Astrocyte of the hippocampus (primary cell): ENCODE measurements around the gene CNGA4.

Experiments used
- DNase-seq: peaks from one replicate; pipeline ENCODE4 v3.0.0; 2011; ENCODE audit warnings: low read depth, low spot score

CNGA4 gene, protein sequence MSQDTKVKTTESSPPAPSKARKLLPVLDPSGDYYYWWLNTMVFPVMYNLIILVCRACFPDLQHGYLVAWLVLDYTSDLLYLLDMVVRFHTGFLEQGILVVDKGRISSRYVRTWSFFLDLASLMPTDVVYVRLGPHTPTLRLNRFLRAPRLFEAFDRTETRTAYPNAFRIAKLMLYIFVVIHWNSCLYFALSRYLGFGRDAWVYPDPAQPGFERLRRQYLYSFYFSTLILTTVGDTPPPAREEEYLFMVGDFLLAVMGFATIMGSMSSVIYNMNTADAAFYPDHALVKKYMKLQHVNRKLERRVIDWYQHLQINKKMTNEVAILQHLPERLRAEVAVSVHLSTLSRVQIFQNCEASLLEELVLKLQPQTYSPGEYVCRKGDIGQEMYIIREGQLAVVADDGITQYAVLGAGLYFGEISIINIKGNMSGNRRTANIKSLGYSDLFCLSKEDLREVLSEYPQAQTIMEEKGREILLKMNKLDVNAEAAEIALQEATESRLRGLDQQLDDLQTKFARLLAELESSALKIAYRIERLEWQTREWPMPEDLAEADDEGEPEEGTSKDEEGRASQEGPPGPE

DNA sequence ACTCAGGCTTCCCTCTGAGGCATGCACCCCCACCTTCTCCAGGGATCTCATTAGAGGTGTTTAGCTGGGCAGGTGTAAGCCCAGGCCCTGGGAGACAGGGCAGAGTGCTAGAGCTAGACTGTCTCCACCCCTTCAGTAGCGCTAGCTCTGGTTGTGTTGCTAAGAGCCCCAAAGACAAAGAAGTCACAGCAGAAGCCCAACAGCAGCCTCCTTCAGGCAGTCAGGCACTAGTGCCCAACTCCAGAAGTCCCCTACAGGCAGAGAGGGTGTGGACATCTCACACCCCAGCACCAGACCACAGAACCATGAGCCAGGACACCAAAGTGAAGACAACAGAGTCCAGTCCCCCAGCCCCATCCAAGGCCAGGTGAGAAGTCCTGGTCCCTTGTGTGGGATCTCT is at the start of gene CNGA4:
Gene CNGA4, plus strand, starts transcription at position 188 of the 400 bp plus-strand sequence. Its CDS starts 118 bp downstream, at position 306.
- no peak for DNase-seq

DNA sequence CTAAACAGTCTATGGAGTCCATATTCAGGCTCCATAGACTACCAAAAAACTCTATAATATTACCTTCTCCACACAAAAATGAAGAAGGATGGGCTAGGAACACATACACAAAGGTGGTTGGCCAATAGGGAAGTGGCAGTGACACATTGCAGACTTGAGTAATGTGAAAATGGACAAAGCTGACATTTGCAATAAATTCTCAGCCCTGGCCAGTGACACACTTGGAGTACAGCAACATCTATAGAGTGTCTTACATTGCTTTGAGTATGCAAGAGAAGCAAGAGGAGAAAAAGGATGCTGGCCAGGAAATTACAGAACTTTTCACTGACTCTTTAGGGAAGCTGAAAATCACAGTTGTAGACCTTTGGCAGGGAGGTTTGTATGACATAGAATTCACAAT is 47.1 kb upstream of the CNGA4 start:
- no peak for DNase-seq

DNA sequence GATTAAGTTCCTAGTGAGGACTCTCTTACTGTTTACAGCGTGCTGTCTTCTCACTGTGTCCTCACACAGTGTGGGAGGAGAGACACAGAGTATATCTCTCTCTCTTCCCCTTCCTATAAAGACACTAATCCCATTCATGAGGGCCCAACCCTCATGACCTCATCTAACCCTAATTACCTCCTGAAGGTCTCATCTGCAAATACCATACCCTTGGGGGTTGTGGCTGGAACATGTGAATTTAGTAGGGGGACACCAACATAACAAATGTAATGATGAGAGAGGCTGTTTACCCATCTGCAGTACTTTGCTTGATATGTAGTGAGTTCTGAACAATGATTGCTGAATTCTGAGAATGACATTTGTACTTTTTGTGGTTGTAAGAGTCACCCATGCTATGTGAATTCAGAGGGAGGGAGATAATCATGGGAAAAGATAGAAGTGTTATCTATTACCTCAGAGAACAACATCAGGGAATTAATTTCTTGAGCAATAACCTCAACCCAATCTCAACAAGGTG is 44.8 kb upstream of the CNGA4 start:
- DNase-seq = no peak

DNA sequence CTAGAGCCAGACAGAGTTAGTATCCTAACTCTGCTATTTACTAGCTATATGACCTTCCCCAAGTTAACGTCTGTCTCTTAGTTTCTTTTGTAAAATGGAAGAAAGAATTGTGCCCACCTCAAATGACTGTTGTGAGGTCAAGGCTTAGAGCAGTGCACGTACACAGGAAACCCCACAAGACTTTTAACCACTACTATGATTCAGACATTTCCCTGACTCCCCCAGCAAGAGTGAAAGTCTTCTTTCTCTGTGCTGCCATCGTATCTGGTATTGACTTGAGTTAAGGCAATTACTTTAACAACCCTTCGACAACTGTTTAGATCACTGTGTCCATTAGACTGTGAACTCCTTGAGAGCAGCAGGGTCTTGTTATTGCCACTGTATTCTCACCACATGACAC is 42.5 kb upstream of the CNGA4 start:
- no peak for DNase-seq

DNA sequence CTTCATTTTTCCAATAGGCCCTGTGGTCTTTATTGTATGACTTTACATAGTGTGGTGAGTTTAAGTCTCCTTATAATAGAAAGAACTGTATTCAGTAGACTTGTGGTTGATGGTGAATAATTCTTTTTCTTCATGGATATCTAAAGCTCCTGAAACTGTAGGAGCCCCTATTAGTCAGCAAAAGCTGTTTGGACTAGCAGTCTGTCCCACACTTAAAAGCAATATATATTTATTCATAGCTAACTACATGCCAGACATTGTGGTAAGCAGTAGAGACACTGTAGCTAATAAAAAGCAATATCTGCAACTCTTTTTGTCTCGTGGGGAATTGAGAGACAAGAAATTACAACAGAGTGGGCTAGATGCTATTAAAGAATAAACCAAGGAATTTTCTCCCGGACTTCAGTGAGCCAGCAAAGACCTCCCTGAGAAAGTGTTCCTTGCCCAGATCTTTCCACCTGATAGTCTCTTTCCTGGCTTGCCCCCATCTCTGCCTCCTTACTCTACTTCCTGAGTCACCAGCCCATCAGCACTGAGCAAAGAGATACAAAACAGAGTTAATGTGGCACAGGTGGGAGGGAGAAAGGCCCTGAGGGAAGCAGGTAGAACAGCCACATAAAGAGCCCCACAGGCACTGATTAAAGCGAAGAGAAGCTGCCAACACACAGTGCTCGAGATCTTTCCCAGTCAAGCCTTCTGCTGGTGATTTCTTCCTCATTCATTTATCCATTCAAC is 41.3 kb upstream of the CNGA4 start:
- peak; percentile 20 for DNase-seq

DNA sequence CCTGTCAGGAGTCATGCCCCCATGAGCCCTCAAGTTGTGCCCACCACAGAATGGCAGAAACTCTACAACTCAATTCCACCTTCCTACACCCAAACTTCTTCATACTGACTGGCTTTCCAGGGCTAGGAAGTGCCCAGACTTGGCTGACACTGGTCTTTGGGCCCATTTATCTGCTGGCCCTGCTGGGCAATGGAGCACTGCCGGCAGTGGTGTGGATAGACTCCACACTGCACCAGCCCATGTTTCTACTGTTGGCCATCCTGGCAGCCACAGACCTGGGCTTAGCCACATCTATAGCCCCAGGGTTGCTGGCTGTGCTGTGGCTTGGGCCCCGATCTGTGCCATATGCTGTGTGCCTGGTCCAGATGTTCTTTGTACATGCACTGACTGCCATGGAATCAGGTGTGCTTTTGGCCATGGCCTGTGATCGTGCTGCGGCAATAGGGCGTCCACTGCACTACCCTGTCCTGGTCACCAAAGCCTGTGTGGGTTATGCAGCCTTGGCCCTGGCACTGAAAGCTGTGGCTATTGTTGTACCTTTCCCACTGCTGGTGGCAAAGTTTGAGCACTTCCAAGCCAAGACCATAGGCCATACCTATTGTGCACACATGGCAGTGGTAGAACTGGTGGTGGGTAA is 39.6 kb upstream of the CNGA4 start, which contains the start of gene OR52W1:
Gene OR52W1, plus strand, starts transcription at position 51 of the 637 bp plus-strand sequence. Its CDS starts 0 bp downstream, at position 51.
- DNase-seq = no peak

DNA sequence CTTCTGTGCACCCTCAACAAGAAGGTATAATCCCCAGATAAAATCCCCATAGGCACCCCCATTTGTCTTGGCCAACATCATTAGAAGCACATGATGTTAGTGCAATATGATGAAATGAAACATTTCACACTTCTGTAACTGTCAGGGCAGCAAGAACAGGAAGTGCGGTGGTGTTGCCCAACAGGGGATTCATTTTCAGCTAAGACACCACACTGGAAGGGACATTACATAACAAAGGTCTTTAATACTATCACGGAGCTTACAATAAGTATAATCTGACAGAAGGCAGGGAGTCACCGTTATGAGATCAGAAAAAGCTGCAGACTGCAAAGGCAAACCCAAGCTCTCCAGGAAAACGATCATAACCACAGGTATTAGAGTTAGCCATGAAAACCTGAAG is 37.9 kb upstream of the CNGA4 start:
- DNase-seq = no peak

DNA sequence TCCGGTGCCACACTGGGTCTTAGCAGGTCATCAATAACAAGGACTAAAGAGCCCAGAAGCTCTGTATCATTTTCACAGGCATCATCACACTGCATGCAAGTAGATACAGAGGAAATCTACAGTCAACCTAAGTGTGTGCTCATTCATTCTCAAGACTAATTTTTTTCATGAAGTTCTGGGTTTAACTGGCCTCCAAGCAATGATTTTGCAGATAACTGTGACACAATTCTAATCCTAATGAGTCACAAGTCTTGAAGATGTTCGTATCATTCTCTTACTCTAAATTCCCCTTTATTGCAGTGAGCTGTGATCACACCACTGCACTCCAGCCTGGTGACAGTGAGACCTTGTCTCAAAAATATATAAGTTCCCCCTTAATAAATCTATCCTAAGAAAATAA is 37.4 kb upstream of the CNGA4 start:
- DNase-seq = no peak

DNA sequence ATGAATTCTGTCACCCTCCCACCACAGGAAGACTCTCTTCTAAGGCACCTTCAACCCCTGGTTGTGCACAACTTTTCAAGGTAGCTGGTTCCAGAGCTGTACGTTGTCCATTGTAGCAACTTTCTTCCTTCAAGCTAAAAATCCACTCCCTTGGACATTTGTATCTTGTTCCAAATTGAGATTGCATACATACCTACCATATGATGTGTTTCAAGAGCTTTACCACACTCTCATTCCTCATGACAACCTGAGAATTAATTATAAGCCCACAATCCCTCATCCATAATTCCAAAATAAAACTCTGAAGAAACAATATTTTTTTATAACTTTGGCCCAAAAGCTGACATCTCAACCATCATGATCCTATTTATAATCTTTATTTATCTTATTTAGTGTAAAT is 36.8 kb upstream of the CNGA4 start:
- DNase-seq = peak; percentile 36

DNA sequence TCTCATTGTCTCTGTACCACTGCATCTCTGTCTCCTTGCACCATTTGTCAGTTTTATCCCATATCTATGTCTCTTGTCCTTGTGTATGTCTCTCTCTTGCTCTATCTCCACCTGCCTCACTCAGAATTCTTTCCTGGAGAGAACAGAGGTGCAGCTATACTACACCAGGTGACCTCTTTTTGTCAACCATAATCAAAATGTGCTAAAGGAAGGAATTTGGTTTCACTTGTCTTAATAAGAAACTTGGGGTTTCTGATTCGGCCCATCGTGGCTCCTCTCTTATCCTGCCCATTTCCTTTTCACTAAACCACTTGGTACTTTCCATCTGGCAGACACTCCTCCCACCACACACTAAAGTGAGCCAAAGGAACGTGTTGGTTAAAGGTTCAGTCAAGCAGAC is 35.6 kb upstream of the CNGA4 start:
- no peak for DNase-seq

DNA sequence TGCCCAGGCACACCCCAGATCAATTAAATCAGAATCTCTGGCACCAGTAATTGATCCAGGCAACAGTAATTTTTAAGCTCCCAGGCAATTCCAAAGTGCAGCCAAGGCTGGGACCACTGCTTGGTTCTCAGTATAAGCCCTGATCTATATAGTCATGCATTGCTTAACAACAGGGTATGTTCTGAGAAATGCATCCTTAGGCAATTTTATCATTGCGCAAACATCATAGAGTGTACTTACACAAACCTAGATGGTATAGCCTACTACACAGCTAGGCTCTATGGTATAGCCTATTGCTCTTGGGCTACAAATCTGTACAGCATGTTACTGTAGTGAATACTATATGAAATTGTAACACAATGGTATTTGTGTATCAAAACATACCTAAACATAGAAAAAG is 34.2 kb upstream of the CNGA4 start:
- no peak for DNase-seq

DNA sequence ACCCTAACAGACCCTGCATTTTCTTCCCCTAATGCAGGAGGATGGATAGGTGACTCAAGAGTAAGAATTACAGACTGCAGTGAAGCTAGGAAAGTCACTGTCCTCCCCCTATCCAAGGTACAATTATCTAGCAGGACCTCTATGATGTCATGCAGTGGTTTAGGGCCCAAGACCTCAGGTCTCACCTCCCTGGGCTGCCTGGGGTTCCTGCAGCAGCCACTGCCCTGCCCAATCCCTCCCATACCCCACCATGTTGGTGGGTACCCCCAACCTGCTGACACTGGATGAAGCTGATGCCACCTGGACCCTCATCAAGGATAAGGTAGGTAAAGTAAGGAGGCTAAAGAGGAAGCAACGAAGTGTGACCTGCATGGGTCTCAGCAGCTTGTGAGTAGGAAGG is 33.5 kb upstream of the CNGA4 start, which contains the start of gene C11orf42:
Gene C11orf42, plus strand, starts transcription at position 192 of the 400 bp plus-strand sequence. Its CDS starts 59 bp downstream, at position 251.
- no peak for DNase-seq

DNA sequence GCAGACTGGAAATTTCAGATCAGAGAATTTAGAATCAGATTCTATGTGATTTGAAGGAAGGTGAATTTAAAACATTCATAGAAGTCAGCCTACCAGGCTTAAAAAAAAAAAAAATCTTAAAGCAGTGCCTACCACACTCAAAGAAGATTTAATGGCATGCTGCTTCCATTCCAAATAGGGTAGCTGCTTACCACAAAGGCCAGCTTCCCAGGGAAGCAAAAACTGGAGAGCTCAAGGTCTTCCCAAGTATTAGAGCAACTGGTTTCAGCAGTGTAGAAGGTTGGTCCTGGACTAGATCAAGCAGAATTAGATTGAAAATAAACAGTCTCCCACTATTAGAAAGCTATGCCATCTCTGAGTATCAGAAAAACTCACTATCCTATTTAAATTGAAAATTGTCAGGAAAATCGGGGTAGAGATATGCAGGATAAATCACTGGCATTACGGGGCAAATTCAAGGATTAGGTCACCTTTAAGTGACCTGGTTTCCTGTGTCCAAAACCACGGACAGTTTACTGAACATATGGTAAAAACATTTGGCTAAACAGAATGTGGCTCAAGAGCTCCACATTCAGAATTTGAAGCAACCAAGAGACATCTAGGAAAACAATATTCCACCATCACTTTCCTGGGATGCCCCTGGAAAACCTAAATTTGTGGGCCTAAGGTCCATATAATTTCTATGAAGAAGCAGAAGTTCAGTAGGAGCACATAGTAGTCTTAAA is 32.3 kb upstream of the CNGA4 start:
- DNase-seq = peak; percentile 21

DNA sequence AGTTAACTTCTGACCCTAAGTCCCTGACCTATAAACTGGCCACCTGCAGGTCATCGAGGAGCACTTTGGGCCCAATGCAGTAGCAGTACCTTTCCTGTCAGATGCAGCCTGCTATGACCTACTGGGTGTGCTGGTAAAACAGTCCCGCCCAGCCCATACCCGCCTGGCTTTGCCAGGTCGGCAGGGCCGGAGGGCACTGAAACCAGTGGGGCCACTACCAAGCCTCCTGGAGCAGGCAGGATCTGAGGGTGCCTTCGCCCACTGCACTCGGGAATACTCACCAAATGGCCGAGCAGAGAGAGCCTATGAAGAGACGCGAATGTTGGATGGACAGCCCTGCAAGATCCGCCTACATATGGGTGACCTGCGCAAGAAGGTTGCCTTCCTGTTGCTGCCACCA is 29.1 kb upstream of the CNGA4 start:
- no peak for DNase-seq

DNA sequence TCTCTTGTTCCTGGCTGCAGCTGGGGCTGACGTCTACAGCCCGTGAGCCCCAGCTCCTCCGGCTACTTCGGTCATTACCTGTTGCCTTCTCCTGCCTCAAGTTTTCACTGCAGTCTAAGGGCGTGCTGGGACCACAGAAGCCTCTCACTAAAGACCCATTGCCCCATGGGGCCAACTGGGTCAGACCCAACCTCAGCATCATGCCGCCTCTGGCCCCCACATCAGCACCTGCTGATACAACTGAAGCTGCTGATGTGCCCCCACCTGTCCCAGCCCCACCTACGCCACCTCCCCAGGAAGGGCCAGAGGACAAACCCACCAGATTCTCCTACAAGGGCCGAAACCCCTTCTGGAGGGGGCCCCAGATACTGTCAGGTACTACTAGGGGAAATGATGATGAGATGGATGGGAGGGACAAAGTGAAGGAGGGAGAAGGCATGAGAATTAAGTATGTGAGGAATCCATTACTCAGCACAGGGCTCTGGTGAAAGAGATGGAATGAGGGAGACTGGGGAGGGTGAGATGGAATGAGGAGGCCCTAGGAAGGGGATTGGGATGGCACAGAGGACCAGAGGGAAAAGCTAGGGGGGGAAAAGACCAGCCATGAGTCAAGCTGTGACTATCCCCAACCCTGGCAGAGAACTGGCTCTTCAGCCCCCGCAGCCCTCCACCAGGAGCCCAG is 28.5 kb upstream of the CNGA4 start:
- DNase-seq = peak; percentile 26

DNA sequence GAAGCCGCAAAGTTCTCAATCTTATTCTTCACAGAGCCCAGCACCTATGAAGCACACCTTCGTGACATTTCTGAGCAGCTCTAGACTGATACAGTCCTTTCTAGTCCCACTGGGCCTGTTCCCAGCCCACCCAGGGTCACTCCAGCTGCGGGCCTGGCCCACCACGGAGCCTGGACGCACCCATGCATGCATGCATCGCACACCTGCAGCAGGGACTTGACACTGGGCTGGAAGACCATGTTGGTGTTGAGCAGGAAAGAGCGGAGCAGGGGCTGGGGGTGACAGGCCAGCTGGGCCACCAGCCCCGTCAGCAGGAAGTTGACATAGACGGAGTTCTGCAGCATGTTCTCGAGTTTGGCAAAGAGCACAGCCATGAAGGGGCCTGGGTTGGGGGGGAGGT is 24.4 kb upstream of the CNGA4 start:
- DNase-seq = no peak

DNA sequence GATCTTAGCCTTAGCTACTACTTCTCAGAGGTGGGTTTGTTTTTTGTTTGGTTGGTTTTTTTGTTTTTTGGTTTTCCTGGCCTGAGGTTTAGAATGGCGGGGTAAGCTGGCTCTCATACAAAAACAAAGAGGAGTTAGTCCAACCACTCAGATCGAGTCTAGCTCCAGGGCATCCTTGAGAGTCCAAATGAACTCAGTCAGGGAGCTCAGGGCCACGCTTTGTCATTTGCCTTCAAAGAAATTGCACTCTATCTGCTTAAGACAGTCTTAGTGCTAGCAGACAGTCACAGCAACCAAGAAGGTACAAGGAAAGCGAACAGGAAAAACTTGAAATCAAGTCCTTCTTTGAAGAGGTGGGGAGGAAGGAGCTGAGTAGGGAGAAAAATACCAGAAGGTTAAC is 22.4 kb upstream of the CNGA4 start:
- DNase-seq = no peak

DNA sequence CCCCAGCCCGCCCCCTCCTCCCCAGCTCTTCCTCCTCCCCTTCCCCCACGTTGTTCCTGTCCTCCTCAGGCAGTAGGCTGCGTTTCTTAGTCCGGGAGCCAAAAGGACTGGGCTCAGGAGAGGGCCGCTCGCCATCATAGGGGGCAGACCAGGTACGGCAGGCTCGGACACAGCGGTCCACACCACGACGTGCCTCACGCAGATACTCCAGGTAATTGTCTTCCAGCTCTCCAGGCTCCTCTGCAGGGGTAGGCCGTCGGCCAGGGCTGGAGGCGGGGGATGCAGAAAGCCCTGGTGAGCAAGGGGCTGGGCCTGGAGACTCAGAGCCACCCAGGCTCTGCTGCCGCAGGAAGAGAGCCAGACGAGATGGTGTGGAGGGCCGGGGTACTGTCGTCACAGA is 21.2 kb upstream of the CNGA4 start:
- DNase-seq = no peak

DNA sequence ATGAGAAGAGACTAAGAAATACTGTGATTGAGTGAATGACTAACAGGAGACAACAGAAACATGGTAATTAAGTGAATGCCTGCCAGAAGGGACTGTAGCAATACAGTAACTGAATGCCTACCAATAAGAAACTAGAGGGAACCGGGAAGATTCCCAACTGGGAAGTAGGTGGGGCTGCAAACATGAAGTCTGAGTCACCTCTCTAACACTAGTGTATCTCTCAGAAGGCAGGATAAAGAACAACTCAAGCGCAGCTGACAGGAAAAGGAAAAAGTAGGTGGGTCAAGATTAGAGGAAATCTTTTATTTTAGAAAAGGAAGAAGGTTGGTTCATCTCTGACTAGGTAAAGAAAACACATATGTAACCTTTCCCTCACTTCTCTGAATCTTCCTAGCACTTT is 19.5 kb upstream of the CNGA4 start:
- DNase-seq = peak; percentile 82

DNA sequence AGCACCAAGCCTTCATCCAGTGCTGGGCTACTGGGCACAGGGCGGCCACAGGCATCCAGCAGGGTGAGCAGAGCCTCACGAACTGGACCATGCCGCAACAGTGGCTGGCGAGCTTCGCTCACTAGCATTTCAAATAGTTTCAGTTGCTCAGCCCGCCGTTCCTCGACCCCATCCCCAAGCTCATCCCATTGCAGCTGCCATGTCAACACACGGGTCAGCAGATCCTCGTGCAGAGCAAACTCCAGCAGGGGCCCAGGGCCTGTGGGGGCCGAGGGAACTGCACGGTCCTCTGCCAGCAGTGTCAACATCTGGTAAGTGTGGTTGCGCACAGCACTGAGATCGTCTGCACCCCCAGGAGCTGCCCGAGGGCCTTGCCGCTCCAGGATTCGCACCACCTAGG is 15.0 kb upstream of the CNGA4 start:
- DNase-seq = no peak

DNA sequence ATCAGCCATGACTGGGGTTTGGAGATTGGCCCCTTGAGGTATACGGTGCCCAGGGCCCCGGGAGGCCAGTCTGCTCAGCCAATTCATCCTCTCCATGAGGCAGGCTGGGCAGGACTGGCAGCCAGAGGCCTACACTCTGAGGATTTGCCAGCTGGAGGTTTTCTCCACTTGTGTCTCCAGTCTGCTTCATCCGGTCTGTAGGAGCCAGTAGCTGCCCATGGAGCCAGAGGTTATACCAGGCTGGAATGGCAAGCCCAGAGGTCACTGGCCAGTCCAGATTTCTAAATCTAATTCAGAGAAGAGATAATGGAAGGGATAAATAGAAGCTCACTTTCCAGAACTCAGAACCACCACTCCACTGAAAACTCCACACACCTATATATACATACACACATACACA is 14.5 kb upstream of the CNGA4 start:
- DNase-seq = no peak
